ENCODE data around the gene ANXA7.

Gene ANXA7

GRCh38 chr10:73413528-73414229 lies at the start of gene ANXA7:
ANXA7 (minus strand) TSS chr10:73414058; CDS start chr10:73400856, 13,202 bp downstream.
- DNase-seq (ENCODE audit: low read depth in 2 of 2): peak; percentile 83 to 88

- DNase-seq (ENCODE audit: low read depth in 2 of 2): no peak
Measured at GRCh38 chr10:73460897-73461296, 47.0 kb upstream of the ANXA7 start.

GRCh38 chr10:73459683-73460314 lies 45.9 kb upstream of the ANXA7 start:
- no peak for DNase-seq (ENCODE audit: low read depth in 2 of 2)

- DNase-seq (ENCODE audit: low read depth in 2 of 2): no peak
Measured at GRCh38 chr10:73456187-73456890, 42.5 kb upstream of the ANXA7 start.

- no peak for DNase-seq (ENCODE audit: low read depth in 2 of 2)
Measured at GRCh38 chr10:73449113-73449512, 35.3 kb upstream of the ANXA7 start.

- DNase-seq (ENCODE audit: low read depth in 2 of 2): no peak
Measured at GRCh38 chr10:73448384-73448783, 34.5 kb upstream of the ANXA7 start.

- no peak for DNase-seq (ENCODE audit: low read depth in 2 of 2)
Measured at GRCh38 chr10:73446926-73447325, 33.1 kb upstream of the ANXA7 start.

- no peak for DNase-seq (ENCODE audit: low read depth in 2 of 2)
Measured at GRCh38 chr10:73444457-73444856, 30.6 kb upstream of the ANXA7 start.

GRCh38 chr10:73439605-73440312 lies 25.9 kb upstream of the ANXA7 start:
- no peak for DNase-seq (ENCODE audit: low read depth in 2 of 2)

- DNase-seq (ENCODE audit: low read depth in 2 of 2): no peak
Measured at GRCh38 chr10:73439055-73439454, 25.2 kb upstream of the ANXA7 start.

GRCh38 chr10:73433538-73433867 lies 19.6 kb upstream of the ANXA7 start, which contains the start of gene MSS51:
MSS51 (minus strand) TSS chr10:73433561; CDS start chr10:73428284, 5,277 bp downstream.
- no peak for DNase-seq (ENCODE audit: low read depth in 2 of 2)

GRCh38 chr10:73432646-73433537 lies 19.0 kb upstream of the ANXA7 start:
- no peak for DNase-seq (ENCODE audit: low read depth in 2 of 2)

GRCh38 chr10:73426318-73426717 lies 12.5 kb upstream of the ANXA7 start:
- DNase-seq (ENCODE audit: low read depth in 2 of 2): no peak

GRCh38 chr10:73424478-73424877 lies 10.6 kb upstream of the ANXA7 start:
- no peak for DNase-seq (ENCODE audit: low read depth in 2 of 2)

- DNase-seq (ENCODE audit: low read depth in 2 of 2): no peak
Measured at GRCh38 chr10:73423309-73423708, 9.5 kb upstream of the ANXA7 start.

GRCh38 chr10:73416571-73416970 lies 2.7 kb upstream of the ANXA7 start:
- no peak for DNase-seq (ENCODE audit: low read depth in 2 of 2)

- DNase-seq (ENCODE audit: low read depth in 2 of 2): no peak
Measured at GRCh38 chr10:73414230-73414945, 530 bp upstream of the ANXA7 start.

GRCh38 chr10:73413108-73413527 lies 740 bp downstream of the ANXA7 start:
- peak in 1 of 2 donors; percentile 5 for DNase-seq (ENCODE audit: low read depth in 2 of 2)

GRCh38 chr10:73410897-73411296 lies 3.0 kb downstream of the ANXA7 start:
- no peak for DNase-seq (ENCODE audit: low read depth in 2 of 2)

- DNase-seq (ENCODE audit: low read depth in 2 of 2): no peak
Measured at GRCh38 chr10:73408978-73409521, 4.8 kb downstream of the ANXA7 start.

All from stimulated activated CD8-positive, alpha-beta memory T cell treated with anti-CD3 and anti-CD28 coated beads, Interleukin-15, amount 100 ng/mL, for 4 hours (primary cell).